UCSD-AML1 (cell line): ENCODE results near the gene ICAM5.
"Not testable (repeated sequence)": the region's sequence is repeated elsewhere in the genome, so short reads cannot be mapped to it uniquely, and the experiment has no call there.

ENCODE experiments used
- DNase-seq: peaks from one replicate; lab custom pipeline; 2025; ENCODE audit not compliant: unreplicated experiment; lab: John Stamatoyannopoulos, UW

Gene ICAM5, protein sequence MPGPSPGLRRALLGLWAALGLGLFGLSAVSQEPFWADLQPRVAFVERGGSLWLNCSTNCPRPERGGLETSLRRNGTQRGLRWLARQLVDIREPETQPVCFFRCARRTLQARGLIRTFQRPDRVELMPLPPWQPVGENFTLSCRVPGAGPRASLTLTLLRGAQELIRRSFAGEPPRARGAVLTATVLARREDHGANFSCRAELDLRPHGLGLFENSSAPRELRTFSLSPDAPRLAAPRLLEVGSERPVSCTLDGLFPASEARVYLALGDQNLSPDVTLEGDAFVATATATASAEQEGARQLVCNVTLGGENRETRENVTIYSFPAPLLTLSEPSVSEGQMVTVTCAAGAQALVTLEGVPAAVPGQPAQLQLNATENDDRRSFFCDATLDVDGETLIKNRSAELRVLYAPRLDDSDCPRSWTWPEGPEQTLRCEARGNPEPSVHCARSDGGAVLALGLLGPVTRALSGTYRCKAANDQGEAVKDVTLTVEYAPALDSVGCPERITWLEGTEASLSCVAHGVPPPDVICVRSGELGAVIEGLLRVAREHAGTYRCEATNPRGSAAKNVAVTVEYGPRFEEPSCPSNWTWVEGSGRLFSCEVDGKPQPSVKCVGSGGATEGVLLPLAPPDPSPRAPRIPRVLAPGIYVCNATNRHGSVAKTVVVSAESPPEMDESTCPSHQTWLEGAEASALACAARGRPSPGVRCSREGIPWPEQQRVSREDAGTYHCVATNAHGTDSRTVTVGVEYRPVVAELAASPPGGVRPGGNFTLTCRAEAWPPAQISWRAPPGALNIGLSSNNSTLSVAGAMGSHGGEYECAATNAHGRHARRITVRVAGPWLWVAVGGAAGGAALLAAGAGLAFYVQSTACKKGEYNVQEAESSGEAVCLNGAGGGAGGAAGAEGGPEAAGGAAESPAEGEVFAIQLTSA

GRCh38 chr19:10289836-10290356 lies at the start of gene ICAM5:
TSS of gene ICAM5 (plus strand) at chr19:10289952. CDS start at chr19:10290044, 92 bp downstream.
- no peak for DNase-seq

GRCh38 chr19:10241826-10242449 lies 47.8 kb upstream of the ICAM5 start:
- DNase-seq, result not testable (repeated sequence)

GRCh38 chr19:10243606-10244005 lies 46.1 kb upstream of the ICAM5 start:
- no peak for DNase-seq

DNA sequence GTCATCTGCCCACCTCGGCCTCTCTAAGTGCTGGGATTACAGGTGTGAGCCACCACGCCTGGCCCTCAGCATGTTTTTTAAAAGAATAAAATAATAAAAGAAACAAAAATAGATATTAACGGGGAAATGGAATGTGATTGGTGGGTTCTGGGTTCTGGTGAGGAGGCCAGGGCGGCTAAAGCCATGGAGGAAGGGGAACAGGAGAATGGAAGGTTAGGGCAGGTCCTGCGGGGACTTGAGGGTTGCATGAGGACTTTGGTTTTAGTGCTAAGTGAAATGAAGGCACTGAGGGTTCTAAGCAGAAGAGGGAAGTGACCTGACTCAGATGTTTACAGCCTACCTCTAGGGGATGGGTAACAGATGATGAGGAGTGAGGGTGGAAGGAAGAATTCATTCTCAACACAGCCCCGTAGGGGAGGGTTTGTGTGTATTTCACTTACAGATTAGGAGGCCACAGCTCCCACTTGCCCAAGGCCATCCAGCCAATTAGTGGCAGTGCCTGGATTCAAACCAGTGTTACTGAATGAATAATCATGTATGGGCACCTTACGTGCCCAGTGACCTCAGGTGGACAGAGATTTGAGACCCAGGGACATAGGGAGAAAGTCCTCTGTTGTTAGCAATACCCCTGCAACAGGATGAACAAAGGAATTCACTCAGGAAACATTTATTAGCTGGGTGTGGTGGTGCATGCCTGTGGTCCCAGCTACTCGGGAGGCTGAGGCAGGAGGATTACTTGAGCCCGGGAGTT lies 44.4 kb upstream of the ICAM5 start:
- no peak for DNase-seq

- no peak for DNase-seq
These were observed 43.2 kb upstream of the ICAM5 start for GRCh38 chr19:10246511-10246910.

DNA sequence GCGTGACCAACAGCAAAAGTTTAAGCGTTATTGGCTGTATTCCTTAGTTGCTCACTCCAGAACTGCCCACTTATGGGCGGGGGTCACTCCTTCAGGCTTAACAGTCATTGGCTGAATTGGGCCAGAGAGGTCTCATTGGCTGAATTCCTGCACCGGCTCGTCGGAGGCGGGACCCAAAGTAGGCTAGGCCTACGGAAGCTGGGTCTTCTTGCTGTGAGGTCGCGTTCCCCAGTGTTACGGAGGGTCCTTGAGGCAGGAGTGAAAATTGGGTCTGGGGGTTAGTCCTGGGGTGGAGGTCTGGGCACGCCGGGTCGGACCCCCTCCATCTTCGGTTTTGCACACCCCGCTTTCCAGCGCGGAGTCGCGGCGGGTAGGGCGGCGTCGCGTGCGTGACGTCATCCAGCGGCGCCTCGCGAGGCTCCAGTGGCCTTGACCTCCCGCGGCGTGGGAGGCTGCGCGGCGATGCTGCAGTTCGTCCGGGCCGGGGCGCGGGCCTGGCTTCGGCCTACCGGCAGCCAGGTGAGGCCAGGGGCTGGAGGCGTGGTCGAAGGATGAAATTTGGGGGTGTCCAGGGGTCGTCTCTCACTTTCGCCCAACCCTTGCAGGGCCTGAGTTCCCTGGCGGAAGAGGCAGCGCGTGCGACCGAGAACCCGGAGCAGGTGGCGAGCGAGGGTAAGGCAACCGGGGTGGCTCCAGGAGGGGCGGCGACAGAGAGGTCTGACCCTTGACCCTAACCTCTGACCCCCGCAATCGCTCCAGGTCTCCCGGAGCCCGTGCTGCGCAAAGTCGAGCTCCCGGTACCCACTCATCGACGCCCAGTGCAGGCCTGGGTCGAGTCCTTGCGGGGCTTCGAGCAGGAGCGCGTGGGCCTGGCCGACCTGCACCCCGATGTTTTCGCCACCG lies 37.7 kb upstream of the ICAM5 start, which contains the start of gene MRPL4:
TSS of gene MRPL4 (plus strand) at position 423 of the 903 bp plus-strand sequence. CDS start at position 463, 40 bp downstream.
- peak; percentile 96 for DNase-seq

DNA sequence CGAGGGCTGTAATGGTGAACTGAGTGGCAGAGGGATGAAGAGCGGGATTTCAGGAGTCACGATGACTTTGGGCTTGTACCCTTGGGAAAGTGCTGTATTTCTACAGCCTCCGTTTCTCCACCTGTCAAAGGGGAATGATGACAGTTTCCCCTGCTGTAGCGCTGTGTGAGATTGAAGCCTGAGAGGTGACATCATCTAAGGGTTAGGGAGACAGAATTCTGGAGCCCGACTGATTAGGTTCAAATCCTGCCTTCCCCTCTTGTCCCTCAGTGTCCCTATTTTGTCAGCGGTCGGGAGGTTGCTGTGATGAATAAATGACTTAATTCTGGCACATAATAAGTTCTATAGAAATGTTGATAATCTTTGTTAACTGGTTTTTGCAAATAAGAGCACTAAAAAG lies 37.0 kb upstream of the ICAM5 start:
- DNase-seq, result no peak

GRCh38 chr19:10254244-10254643 lies 35.5 kb upstream of the ICAM5 start:
- no peak for DNase-seq

GRCh38 chr19:10255358-10255757 lies 34.4 kb upstream of the ICAM5 start:
- no peak for DNase-seq

DNA sequence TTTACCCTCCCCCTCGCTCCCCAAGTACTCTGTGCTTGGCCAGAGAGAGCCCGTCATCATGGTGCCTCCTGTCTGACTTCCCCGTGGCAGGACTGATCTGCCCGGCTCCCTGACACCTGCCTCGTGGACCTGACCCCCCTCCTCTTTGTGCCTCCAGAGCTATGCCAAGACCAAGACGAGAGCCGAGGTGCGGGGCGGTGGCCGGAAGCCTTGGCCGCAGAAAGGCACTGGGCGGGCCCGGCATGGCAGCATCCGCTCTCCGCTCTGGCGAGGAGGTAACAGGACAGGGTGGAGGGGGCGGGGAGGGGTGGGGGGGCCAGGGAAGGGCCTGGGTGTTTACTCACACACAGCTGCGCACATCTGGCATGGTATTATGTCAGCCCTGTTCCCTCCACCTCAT lies 33.2 kb upstream of the ICAM5 start:
- no peak for DNase-seq

- no peak for DNase-seq
These were observed 32.7 kb upstream of the ICAM5 start for GRCh38 chr19:10256970-10257615.

DNA sequence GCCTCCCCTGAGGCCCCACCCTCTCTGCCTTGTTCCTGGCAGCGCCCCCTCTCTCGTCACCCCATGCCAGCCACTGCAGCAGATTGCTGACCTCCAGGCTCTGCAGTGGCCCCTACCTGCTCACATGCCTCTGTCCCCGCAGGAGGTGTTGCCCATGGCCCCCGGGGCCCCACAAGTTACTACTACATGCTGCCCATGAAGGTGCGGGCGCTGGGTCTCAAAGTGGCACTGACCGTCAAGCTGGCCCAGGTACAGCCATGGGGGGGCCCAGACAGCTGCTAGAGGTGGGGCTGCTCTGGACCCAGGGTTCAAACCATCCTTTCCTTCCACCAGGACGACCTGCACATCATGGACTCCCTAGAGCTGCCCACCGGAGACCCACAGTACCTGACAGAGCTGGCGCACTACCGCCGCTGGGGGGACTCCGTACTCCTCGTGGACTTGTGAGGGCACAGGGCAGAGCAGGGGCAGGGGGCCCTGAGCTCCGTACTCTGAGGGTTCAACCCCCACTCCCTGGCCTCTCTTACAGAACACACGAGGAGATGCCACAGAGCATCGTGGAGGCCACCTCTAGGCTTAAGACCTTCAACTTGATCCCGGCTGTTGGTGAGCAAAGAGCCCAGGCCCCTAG lies 31.6 kb upstream of the ICAM5 start:
- no peak for DNase-seq

GRCh38 chr19:10259162-10259905 lies 30.4 kb upstream of the ICAM5 start:
- peak; percentile 77 for DNase-seq

GRCh38 chr19:10260141-10260584 lies 29.6 kb upstream of the ICAM5 start:
- DNase-seq, result no peak

DNA sequence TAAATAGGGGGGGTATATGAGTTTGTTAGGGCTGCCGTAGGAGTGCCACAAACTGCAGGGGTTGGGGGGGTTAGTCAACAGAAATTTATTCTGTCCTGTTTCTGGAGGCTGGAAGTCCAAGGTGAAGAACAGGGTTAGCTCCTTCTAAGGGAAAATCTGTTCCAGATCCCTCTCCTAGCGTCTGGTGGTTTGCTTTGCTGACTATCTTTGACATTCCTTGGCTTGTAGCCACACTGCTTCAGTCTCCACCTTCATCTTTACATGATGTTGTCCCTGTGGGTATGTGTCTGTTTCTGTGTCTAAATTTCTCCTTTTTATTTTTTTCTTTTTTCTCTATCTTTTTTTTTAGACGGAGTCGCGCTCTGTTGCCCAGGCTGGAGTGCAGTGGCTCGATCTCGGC lies 27.0 kb upstream of the ICAM5 start:
- no peak for DNase-seq

DNA sequence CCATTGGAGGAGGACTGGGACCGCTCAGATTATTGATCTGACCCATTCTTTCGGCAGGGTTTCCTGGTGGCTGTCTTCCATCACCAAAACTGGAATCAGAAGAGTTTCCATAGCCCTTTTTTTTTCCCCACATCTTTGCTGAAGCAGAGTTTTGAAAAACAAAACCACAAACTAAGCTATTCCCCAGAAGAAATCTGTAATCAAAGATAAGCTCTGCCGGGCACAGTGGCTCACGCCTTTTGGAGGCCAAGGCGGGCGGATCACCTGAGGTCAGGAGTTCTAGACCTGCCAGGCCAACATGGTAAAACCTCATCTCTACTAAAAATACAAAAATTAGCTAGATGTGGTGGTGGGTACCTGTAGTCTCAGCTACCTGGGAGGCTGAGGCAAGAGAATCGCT lies 23.0 kb upstream of the ICAM5 start:
- DNase-seq, result no peak

DNA sequence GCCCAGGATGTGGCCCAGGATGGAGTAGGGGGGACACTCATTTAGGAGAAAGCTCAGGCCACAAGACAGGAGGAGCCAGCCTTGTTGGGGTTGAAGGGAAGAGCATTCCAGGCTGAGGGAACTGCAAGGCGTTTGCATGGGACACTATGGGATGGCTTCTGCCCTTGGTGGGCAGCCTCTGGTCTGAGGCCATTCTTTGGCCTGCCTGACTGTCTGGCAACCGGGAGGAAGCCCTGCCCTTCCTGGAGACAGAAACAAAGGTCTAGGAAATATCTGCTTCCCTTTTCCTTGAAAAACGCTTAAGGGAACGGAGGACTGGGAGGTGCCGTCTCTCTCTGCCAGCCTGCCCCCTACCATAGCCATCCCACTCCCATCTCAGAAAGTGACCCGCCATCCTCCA lies 21.7 kb upstream of the ICAM5 start:
- DNase-seq, result peak; percentile 31
